SK-N-SH treated with all-trans-retinoic acid at 6 μM for 48 hours (cell line): ENCODE measurements around the gene BAIAP2L1.

Source experiments
- ATAC-seq: fragments of 200-7000 bp; cut with Tn5 transposase; 3 replicates; pipeline ENCODE4 v1.9.1; 2020; ENCODE audit warnings: mild to moderate bottlenecking, moderate library complexity
- ARNTL ChIP-seq: fragments of 450-650 bp; formaldehyde crosslinking; IDR thresholded peaks from 2 replicates; pipeline ENCODE4 v1.5.0; 2020; ENCODE audit warnings: low read depth, mild to moderate bottlenecking, moderate library complexity, borderline replicate concordance
- BACH2 ChIP-seq: fragments of 250-450 bp; sonication (Bioruptor Pico); IDR thresholded peaks from 2 replicates; pipeline ENCODE4 v1.9.0; 2021; ENCODE audit warnings: mild to moderate bottlenecking, borderline replicate concordance
- CSDC2 ChIP-seq: fragments of 250-450 bp; sonication (Bioruptor Pico); IDR thresholded peaks from 2 replicates; pipeline ENCODE4 v1.5.0; 2020; ENCODE audit warnings: mild to moderate bottlenecking, moderate library complexity
- CSRNP3 ChIP-seq: fragments of 250-450 bp; sonication (Bioruptor Pico); IDR thresholded peaks from 2 replicates; pipeline ENCODE4 v1.5.1; 2021; ENCODE audit warnings: mild to moderate bottlenecking, moderate library complexity
- ESRRG ChIP-seq: fragments of 250-450 bp; sonication (Bioruptor Pico); IDR thresholded peaks from 2 replicates; pipeline ENCODE4 v1.6.1; 2021; ENCODE audit warnings: mild to moderate bottlenecking
- OSR1 ChIP-seq: fragments of 250-450 bp; sonication (Bioruptor Pico); IDR thresholded peaks from 2 replicates; pipeline ENCODE4 v1.8.0; 2022; ENCODE audit warnings: moderate library complexity, mild to moderate bottlenecking, inconsistent platforms
- PATZ1 ChIP-seq: fragments of 250-450 bp; sonication (Bioruptor Pico); IDR thresholded peaks from 2 replicates; pipeline ENCODE4 v1.8.0; 2020; ENCODE audit warnings: mild to moderate bottlenecking, moderate library complexity, borderline replicate concordance
- PPARA ChIP-seq: fragments of 250-450 bp; sonication (Bioruptor Pico); IDR thresholded peaks from 2 replicates; pipeline ENCODE4 v1.5.0; 2020; ENCODE audit warnings: mild to moderate bottlenecking, borderline replicate concordance
- RARB ChIP-seq: fragments of 250-450 bp; sonication (Bioruptor Pico); IDR thresholded peaks from 2 replicates; pipeline ENCODE4 v1.8.0; 2021; ENCODE audit warnings: mild to moderate bottlenecking, moderate library complexity
- SNAI2 ChIP-seq: fragments of 250-450 bp; sonication (Bioruptor Pico); IDR thresholded peaks from 2 replicates; pipeline ENCODE4 v1.5.0; 2020; ENCODE audit warnings: mild to moderate bottlenecking, moderate library complexity
- TSHZ2 ChIP-seq: fragments of 250-450 bp; sonication (Bioruptor Pico); IDR thresholded peaks from 2 replicates; pipeline ENCODE4 v1.5.0; 2020; ENCODE audit warnings: mild to moderate bottlenecking, moderate library complexity
- ZC3H10 ChIP-seq: fragments of 250-450 bp; sonication (Bioruptor Pico); IDR thresholded peaks from 2 replicates; pipeline ENCODE4 v1.5.1; 2021; ENCODE audit warnings: mild to moderate bottlenecking, moderate library complexity
- ZFP3 ChIP-seq: fragments of 250-450 bp; sonication (Bioruptor Pico); IDR thresholded peaks from 2 replicates; pipeline ENCODE4 v1.5.0; 2020; ENCODE audit warnings: mild to moderate bottlenecking, moderate library complexity
- ZFP30 ChIP-seq: fragments of 450-650 bp; formaldehyde crosslinking; IDR thresholded peaks from 2 replicates; pipeline ENCODE4 v1.5.0; 2022; ENCODE audit warnings: mild to moderate bottlenecking, moderate library complexity
- ZNF565 ChIP-seq: fragments of 450-650 bp; formaldehyde crosslinking; conservative IDR thresholded peaks from 2 replicates; pipeline ENCODE4 v1.5.0; 2020; ENCODE audit warnings: low read depth, mild to moderate bottlenecking, moderate library complexity
- ZNF70 ChIP-seq: fragments of 450-650 bp; formaldehyde crosslinking; IDR thresholded peaks from 2 replicates; pipeline ENCODE4 v1.5.0; 2020; ENCODE audit warnings: mild to moderate bottlenecking, moderate library complexity
- ZNF8 ChIP-seq: fragments of 450-650 bp; formaldehyde crosslinking; IDR thresholded peaks from 2 replicates; pipeline ENCODE4 v1.5.0; 2020; ENCODE audit warnings: mild to moderate bottlenecking, moderate library complexity
- TF ChIP-seq, protein P1 (sequence below): fragments of 250-450 bp; sonication (Bioruptor Pico); IDR thresholded peaks from 2 replicates; pipeline ENCODE4 v1.8.0; 2021; ENCODE audit warnings: low read depth, mild to moderate bottlenecking, moderate library complexity, borderline replicate concordance
- TF ChIP-seq, protein P2 (sequence below): fragments of 250-450 bp; sonication (Bioruptor Pico); IDR thresholded peaks from 2 replicates; pipeline ENCODE4 v1.5.1; 2020; ENCODE audit warnings: low read depth, mild to moderate bottlenecking, moderate library complexity

Gene BAIAP2L1

GRCh38 chr7:98335411-98335977 is 65.4 kb downstream of the BAIAP2L1 start (continued):
- TF ChIP-seq ZNF8 (CRISPR knock-in tag): no peak
- TF ChIP-seq, all 23 proteins: peak for 0

DNA sequence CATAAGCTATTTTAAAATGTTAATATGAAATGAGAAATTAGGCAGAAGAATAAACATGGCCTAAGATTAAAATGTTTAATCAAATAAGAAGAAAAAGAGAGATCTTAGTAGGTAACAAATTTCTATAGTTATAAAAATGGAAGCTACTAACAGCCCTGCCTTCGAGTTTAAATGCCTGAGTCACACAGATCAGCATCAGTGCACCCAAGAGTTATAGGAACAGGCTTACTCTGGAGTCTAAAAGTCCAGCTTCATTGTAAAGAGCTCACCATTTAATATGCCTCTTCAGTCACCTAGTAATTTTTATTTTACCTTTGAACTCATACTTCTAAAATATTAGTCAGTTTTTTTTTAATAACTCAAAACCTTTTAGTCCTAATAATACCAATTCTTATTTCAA is 66.8 kb downstream of the BAIAP2L1 start:
- ATAC-seq: peak; percentile 53; the same call in 1 of the 3 replicates

GRCh38 chr7:98330926-98331529 is 69.9 kb downstream of the BAIAP2L1 start:
- no peak for ATAC-seq
- TF ChIP-seq, protein P1, sequence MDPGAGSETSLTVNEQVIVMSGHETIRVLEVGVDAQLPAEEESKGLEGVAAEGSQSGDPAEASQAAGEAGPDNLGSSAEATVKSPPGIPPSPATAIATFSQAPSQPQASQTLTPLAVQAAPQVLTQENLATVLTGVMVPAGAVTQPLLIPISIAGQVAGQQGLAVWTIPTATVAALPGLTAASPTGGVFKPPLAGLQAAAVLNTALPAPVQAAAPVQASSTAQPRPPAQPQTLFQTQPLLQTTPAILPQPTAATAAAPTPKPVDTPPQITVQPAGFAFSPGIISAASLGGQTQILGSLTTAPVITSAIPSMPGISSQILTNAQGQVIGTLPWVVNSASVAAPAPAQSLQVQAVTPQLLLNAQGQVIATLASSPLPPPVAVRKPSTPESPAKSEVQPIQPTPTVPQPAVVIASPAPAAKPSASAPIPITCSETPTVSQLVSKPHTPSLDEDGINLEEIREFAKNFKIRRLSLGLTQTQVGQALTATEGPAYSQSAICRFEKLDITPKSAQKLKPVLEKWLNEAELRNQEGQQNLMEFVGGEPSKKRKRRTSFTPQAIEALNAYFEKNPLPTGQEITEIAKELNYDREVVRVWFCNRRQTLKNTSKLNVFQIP (CRISPR knock-in tag): no peak

More for the DNA sequence above, 66.8 kb downstream of the BAIAP2L1 start:
- no peak for TF ChIP-seq ESRRG (CRISPR knock-in tag)
- TF ChIP-seq CSDC2 (CRISPR knock-in tag): no peak
- no peak for TF ChIP-seq ZFP3 (CRISPR knock-in tag)
- no peak for TF ChIP-seq ZNF565 (CRISPR knock-in tag)
- no peak for TF ChIP-seq TSHZ2
- TF ChIP-seq BACH2 (CRISPR knock-in tag): no peak
- no peak for TF ChIP-seq PATZ1
- TF ChIP-seq OSR1 (CRISPR knock-in tag): no peak
- no peak for TF ChIP-seq CSRNP3
- TF ChIP-seq, protein P2, sequence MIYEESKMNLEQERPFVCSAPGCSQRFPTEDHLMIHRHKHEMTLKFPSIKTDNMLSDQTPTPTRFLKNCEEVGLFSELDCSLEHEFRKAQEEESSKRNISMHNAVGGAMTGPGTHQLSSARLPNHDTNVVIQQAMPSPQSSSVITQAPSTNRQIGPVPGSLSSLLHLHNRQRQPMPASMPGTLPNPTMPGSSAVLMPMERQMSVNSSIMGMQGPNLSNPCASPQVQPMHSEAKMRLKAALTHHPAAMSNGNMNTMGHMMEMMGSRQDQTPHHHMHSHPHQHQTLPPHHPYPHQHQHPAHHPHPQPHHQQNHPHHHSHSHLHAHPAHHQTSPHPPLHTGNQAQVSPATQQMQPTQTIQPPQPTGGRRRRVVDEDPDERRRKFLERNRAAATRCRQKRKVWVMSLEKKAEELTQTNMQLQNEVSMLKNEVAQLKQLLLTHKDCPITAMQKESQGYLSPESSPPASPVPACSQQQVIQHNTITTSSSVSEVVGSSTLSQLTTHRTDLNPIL (CRISPR knock-in tag): no peak
- no peak for TF ChIP-seq ZNF8 (CRISPR knock-in tag)
- no peak for TF ChIP-seq ZC3H10 (CRISPR knock-in tag)
- TF ChIP-seq, all 23 proteins: peak for 0

DNA sequence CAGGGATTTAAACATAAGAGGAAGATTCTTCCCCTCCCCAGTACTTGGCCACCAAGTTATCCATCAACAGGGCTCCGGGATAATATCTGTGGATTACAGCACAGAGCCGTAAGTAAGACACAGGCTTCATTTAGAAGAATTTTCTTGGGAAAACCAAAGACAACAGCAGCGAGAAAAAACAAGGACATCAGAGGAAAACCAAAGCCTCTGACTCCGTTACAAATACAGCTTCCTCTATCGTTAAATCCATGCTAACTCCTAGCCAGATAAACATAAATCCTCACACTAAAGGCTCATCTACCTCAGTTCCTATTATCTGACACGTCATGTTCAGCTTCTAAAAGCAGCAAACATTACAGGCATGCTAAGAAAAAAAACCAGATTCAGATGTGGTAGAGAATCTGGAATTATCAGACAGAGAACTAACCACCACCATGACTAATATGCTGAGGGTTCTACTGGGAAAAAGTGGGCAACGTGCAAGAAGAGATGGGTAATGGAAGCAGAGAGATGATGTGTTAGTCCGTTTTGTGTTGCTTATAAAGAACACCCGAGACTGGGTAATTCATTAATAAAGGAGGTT is 71.0 kb downstream of the BAIAP2L1 start:
- TF ChIP-seq ZNF8 (CRISPR knock-in tag) (no peak), SNAI2 (CRISPR knock-in tag) (no peak), ARNTL (CRISPR knock-in tag) (no peak), RARB (CRISPR knock-in tag) (no peak), ZFP3 (CRISPR knock-in tag) (no peak), ZNF70 (CRISPR knock-in tag) (no peak), OSR1 (CRISPR knock-in tag) (no peak), ESRRG (CRISPR knock-in tag) (no peak), ZFP30 (CRISPR knock-in tag) (no peak), CSDC2 (CRISPR knock-in tag) (no peak), PPARA (CRISPR knock-in tag) (no peak)
- TF ChIP-seq, protein P2 (CRISPR knock-in tag): no peak
- TF ChIP-seq, protein P1 (CRISPR knock-in tag): no peak
- no peak for ATAC-seq
